HepG2 (cell line): ENCODE results near the gene OPRL1. TPM values are rescaled to one million over a fixed set of nuclear protein-coding genes. Genes with fewer than 3 reads are reported as not detected.

Experiments used
- ATAC-seq: fragments of 200-7000 bp; cut with Tn5 transposase; 3 replicates; pipeline ENCODE4 v1.9.1; 2020; ENCODE audit warnings: mild to moderate bottlenecking, moderate library complexity
- BruUV-seq: library from RNA; stranded (reverse); fragments of 400-500 nt; replicated peaks from 2 replicates; lab custom pipeline; 2021; lab: Mats Ljungman, UMichigan
- CTCF ChIA-PET: fragments of 300-600 bp; formaldehyde crosslinking; extraction: SDS; loops from one replicate; lab custom pipeline; 2021; ENCODE audit warnings: low total read pairs, inconsistent platforms, low intra/inter-chr PET ratio; lab: Yijun Ruan, JAX
- POLR2A ChIA-PET: fragments of 350-600 bp; sonication (Branson Sonifier 250); formaldehyde crosslinking; loops from one replicate; lab custom pipeline; 2020; ENCODE audit warnings: antibody characterized with exemption, inconsistent platforms; lab: Yijun Ruan, JAX
- DNase-seq: peaks from one replicate; pipeline ENCODE4 v3.0.0-alpha.2; 2015; ENCODE audit warnings: low spot score
- FAIRE-seq: peaks from 3 replicates; lab custom pipeline; 2011; peaks lifted over from hg19 to GRCh38; lab: Jason Lieb, UNC
- H2AFZ ChIP-seq: one replicate; pipeline ENCODE4 v1.6.1; 2011; ENCODE audit warnings: low read length, inconsistent platforms
- H3K27ac ChIP-seq: fragments of 300-600 bp; 3 replicates; pipeline ENCODE4 v1.8.0; 2011; ENCODE audit warnings: mixed run types, mild to moderate bottlenecking, mixed read lengths, low read length, inconsistent platforms; ENCODE audit not compliant: insufficient read depth; ENCODE audit errors: extremely low read length
- H3K27me3 ChIP-seq, 2 experiments: fragments of 200-600 bp in 1 of 2; 2 replicates in 1 of 2; 3 replicates in 1 of 2; pipeline versions ENCODE4 v1.6.0 to v1.8.0; 2011; ENCODE audit warnings: low read length in 2 of 2, mild to moderate bottlenecking in 2 of 2, moderate library complexity in 2 of 2, inconsistent platforms in 1 of 2; ENCODE audit not compliant: insufficient read depth in 2 of 2, control insufficient read depth in 1 of 2
- H3K36me3 ChIP-seq, 2 experiments: fragments of 200-600 bp in 1 of 2; replicated peaks in 1 of 2; 2 replicates in 1 of 2; 3 replicates in 1 of 2; pipeline versions ENCODE4 v1.5.1 to v1.8.0; 2011; ENCODE audit warnings: low read length in 2 of 2, inconsistent platforms in 1 of 2; ENCODE audit not compliant: insufficient read depth in 2 of 2, control insufficient read depth in 1 of 2
- H3K4me1 ChIP-seq: 2 replicates; pipeline ENCODE4 v1.5.1; 2012; ENCODE audit warnings: low read length, inconsistent platforms; ENCODE audit not compliant: insufficient read depth
- H3K4me2 ChIP-seq: 2 replicates; pipeline ENCODE4 v1.6.0; 2011; ENCODE audit warnings: low read depth, low read length, inconsistent platforms
- H3K4me3 ChIP-seq, 3 experiments: fragments of 200-600 bp in 1 of 3; sonication (generic), shearing (Covaris generic) in 1 of 3; replicated peaks in 1 of 3; 2 replicates each; pipeline ENCODE4 v1.5.1; 2011 to 2016; ENCODE audit warnings: low read length in 3 of 3, inconsistent platforms in 2 of 3, low read depth in 2 of 3, mild to moderate bottlenecking in 2 of 3, control low read depth in 1 of 3, mixed read lengths in 1 of 3; ENCODE audit not compliant: insufficient read depth in 1 of 3
- H3K79me2 ChIP-seq: one replicate; pipeline ENCODE4 v1.6.1; 2011; ENCODE audit warnings: low read length, inconsistent platforms; ENCODE audit not compliant: insufficient read depth
- H3K9ac ChIP-seq: 2 replicates; pipeline ENCODE4 v1.6.0; 2011; ENCODE audit warnings: mild to moderate bottlenecking, low read depth, low read length, inconsistent platforms; ENCODE audit not compliant: insufficient read depth
- H3K9me3 ChIP-seq: 2 replicates; pipeline ENCODE4 v1.5.1; 2012; ENCODE audit warnings: mild to moderate bottlenecking, low read length
- H4K20me1 ChIP-seq: 2 replicates; pipeline ENCODE4 v1.6.0; 2011; ENCODE audit warnings: inconsistent platforms, mild to moderate bottlenecking, low read length, moderate library complexity; ENCODE audit not compliant: insufficient read depth
- CENPT ChIP-seq: sonication (generic); formaldehyde crosslinking; IDR thresholded peaks from 2 replicates; pipeline ENCODE4 v1.8.0; 2022; ENCODE audit warnings: low read depth, mild to moderate bottlenecking, moderate library complexity, missing genetic modification reagents
- DPF2 ChIP-seq: sonication (generic); formaldehyde crosslinking; IDR thresholded peaks from 2 replicates; pipeline ENCODE4 v1.4.0; 2020; ENCODE audit warnings: mild to moderate bottlenecking, low read depth, missing genetic modification reagents, borderline replicate concordance
- FOXA3 ChIP-seq: IDR thresholded peaks from 2 replicates; pipeline ENCODE4 v1.6.1; 2016; ENCODE audit warnings: missing genetic modification reagents, missing compliant biosample characterization
- GATAD2A ChIP-seq: IDR thresholded peaks from 2 replicates; pipeline ENCODE4 v1.6.1; 2016
- PCBP2 ChIP-seq: fragments of 200-400 bp; formaldehyde crosslinking; optimal IDR thresholded peaks from 2 replicates; pipeline ENCODE3; 2018; ENCODE audit warnings: low read length, low read depth; ENCODE audit not compliant: poor library complexity, severe bottlenecking
- PHF20 ChIP-seq: sonication (generic); formaldehyde crosslinking; IDR thresholded peaks from 2 replicates; pipeline ENCODE4 v1.5.0; 2020; ENCODE audit warnings: mild to moderate bottlenecking, missing genetic modification reagents
- SP140L ChIP-seq: sonication (generic); formaldehyde crosslinking; IDR thresholded peaks from 2 replicates; pipeline ENCODE4 v1.4.0; 2020; ENCODE audit warnings: missing genetic modification reagents, borderline replicate concordance
- SRSF1 ChIP-seq: fragments of 200-400 bp; formaldehyde crosslinking; optimal IDR thresholded peaks from 2 replicates; pipeline ENCODE3; 2017; ENCODE audit warnings: mild to moderate bottlenecking, low read depth, low read length, moderate library complexity
- TBX2 ChIP-seq: sonication (generic); formaldehyde crosslinking; IDR thresholded peaks from 2 replicates; pipeline ENCODE4 v1.5.0; 2020; ENCODE audit warnings: missing genetic modification reagents, mild to moderate bottlenecking, borderline replicate concordance
- ZNF879 ChIP-seq: sonication (generic); formaldehyde crosslinking; IDR thresholded peaks from 2 replicates; pipeline ENCODE4 v1.8.1; 2023; ENCODE audit warnings: missing genetic modification reagents
- WGBS: methylation state at CpG from one replicate; pipeline ENCODE4 v1.1.6; 2017; ENCODE audit warnings: low lambda C conversion rate; 5-methylcytosine and 5-hydroxymethylcytosine counted together
- in situ Hi-C: cut with HindIII; loops from 2 replicates; pipeline ENCODE4 v1.10.0; 2017; ENCODE audit warnings: low pct_unique_long_range_greater_than_20kb; ENCODE audit not compliant: extremely low pct_ligation_motif_present
- intact Hi-C: fragments of 100-400 bp; cut with micrococcal nuclease; formaldehyde crosslinking; loops from one replicate; pipeline ENCODE4 v1.10.0; 2022; ENCODE audit not compliant: unreplicated experiment
- polyA plus RNA-seq, 8 experiments: library from polyadenylated mRNA; depleted of rRNA in 3 of 8; stranded (reverse) in 7 of 8; unstranded in 1 of 8; fragments of >200 nt; fragmentation: Illumina TruSeq in 4 of 8; extraction: Trizol in 4 of 8; gene quantifications; 2 replicates each; pipeline versions ENCODE4 v1.2.1 to v1.2.3, GENCODE V29; 2011 to 2016; ENCODE audit warnings: low read depth in 4 of 8, missing spikeins in 1 of 8, mixed read lengths in 1 of 8; ENCODE audit not compliant: insufficient read depth in 1 of 8
- total RNA-seq, 5 experiments: library from RNA; depleted of rRNA; stranded (reverse); fragments of >200 nt; fragmentation: Illumina TruSeq; extraction: Trizol; gene quantifications; 2 replicates each; pipeline ENCODE4 v1.2.3, GENCODE V29; 2016; ENCODE audit warnings: low read depth in 1 of 5
- TF ChIP-seq, protein P1 (sequence below): sonication (generic); formaldehyde crosslinking; IDR thresholded peaks from 2 replicates; pipeline ENCODE4 v1.4.0; 2020; ENCODE audit warnings: mild to moderate bottlenecking, missing genetic modification reagents
- TF ChIP-seq, protein P2 (sequence below): IDR thresholded peaks from 2 replicates; pipeline ENCODE4 v1.4.0; 2020; ENCODE audit warnings: mild to moderate bottlenecking, missing genetic modification reagents

Gene OPRL1
- total and polyA plus RNA-seq, 2 of the 13 experiments (the other 11 are each of a cell fraction or from before 2014, with no cell fraction given): 0.35 to 0.71 TPM

DNA sequence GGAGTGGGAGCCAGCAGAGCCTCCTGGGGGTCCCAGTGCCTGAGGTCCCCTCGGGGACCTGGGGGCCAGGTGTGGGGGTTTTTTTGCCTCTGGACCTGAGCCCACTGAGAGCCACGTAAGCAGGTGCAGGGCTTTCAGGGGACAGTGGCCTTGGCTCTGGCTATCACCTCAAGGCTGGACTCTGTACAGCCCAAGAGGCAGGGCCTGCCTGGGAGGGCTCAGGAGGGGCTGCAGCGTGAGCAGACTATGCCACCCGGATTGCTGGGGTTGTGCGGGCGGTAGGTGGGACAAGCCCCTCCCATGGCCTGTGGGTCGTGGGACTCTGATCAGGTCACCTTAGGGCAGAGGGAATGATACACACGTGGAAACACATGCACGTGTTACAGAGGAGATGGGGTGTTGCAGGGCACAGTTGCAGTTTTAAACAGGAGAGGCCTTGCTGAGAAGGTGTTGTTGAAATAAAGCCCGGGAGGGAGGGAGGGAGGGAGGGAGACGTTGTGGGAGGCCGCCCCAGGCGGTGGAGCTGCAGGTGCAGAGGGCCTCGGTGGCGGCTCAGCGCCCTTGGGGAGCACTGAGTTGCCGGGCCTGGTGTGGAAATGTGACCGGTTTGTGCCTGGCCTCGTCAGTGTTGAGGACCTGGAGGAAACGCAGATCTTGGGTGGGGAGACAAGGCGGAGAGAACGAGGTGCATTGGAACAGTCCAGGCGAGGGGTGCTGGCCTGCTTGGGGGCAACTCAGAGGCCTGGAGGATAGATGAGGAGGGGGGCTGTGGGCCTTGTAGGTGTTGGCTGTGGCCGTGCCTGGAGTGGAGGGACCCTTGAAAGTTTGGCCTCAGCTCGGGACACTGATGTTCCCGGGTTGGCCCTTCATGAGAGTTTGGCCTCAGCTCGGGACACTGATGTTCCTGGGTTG lies 14.6 kb upstream of the OPRL1 start:
- intact Hi-C loops: loop anchor here (2.0 kb wide), 1 partner anchor 15 kb away; the partner anchor contains the start of gene OPRL1
- no peak for TF ChIP-seq ZNF879 (CRISPR knock-in tag)
- TF ChIP-seq PCBP2: no peak
- no peak for TF ChIP-seq SRSF1
- no peak for TF ChIP-seq CENPT (CRISPR knock-in tag)
- TF ChIP-seq, protein P1, sequence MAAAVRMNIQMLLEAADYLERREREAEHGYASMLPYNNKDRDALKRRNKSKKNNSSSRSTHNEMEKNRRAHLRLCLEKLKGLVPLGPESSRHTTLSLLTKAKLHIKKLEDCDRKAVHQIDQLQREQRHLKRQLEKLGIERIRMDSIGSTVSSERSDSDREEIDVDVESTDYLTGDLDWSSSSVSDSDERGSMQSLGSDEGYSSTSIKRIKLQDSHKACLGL (CRISPR knock-in tag): peak; percentile 71; the same call in 1 of the 2 replicates
- TF ChIP-seq PHF20: peak; percentile 51; the same call in 1 of the 2 replicates
- no peak for TF ChIP-seq SP140L (CRISPR knock-in tag)
- peak; percentile 78 for TF ChIP-seq TBX2 (CRISPR knock-in tag)
- peak; percentile 45; the same call in 1 of the 2 replicates for TF ChIP-seq GATAD2A
- TF ChIP-seq DPF2 (CRISPR knock-in tag): peak; percentile 84
- TF ChIP-seq, protein P2, sequence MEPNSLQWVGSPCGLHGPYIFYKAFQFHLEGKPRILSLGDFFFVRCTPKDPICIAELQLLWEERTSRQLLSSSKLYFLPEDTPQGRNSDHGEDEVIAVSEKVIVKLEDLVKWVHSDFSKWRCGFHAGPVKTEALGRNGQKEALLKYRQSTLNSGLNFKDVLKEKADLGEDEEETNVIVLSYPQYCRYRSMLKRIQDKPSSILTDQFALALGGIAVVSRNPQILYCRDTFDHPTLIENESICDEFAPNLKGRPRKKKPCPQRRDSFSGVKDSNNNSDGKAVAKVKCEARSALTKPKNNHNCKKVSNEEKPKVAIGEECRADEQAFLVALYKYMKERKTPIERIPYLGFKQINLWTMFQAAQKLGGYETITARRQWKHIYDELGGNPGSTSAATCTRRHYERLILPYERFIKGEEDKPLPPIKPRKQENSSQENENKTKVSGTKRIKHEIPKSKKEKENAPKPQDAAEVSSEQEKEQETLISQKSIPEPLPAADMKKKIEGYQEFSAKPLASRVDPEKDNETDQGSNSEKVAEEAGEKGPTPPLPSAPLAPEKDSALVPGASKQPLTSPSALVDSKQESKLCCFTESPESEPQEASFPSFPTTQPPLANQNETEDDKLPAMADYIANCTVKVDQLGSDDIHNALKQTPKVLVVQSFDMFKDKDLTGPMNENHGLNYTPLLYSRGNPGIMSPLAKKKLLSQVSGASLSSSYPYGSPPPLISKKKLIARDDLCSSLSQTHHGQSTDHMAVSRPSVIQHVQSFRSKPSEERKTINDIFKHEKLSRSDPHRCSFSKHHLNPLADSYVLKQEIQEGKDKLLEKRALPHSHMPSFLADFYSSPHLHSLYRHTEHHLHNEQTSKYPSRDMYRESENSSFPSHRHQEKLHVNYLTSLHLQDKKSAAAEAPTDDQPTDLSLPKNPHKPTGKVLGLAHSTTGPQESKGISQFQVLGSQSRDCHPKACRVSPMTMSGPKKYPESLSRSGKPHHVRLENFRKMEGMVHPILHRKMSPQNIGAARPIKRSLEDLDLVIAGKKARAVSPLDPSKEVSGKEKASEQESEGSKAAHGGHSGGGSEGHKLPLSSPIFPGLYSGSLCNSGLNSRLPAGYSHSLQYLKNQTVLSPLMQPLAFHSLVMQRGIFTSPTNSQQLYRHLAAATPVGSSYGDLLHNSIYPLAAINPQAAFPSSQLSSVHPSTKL (CRISPR knock-in tag): no peak; the same call in 1 of the 2 replicates
- TF ChIP-seq FOXA3 (CRISPR knock-in tag): no peak; the same call in 1 of the 2 replicates

More for the DNA sequence above, 14.6 kb upstream of the OPRL1 start:
- no peaks in the 10 kb centered on the region for H3K9me3 ChIP-seq
- in situ Hi-C loops: no loop called here
- POLR2A ChIA-PET: interaction anchor here (1.2 to 3.7 kb wide), 11 partner anchors 10 to 407 kb away, joined by 4 to 34 read pairs (median 5); partner anchors contain the start of genes C20orf204, OPRL1, PRPF6 and RGS19
- CTCF ChIA-PET: no interaction called here
- H3K4me3 ChIP-seq: peak overlapping the region; percentile 8 to 98 (median 82); a peak in 5 of 6 replicates
- H4K20me1 ChIP-seq: peaks cover 4% of the 10 kb centered on the region; the same call in 1 of the 2 replicates
- FAIRE-seq (peak; percentile 73), DNase-seq (no peak), ATAC-seq (peak; percentile 20)
- peak overlapping the region; percentile 95 for H3K4me2 ChIP-seq
- H3K4me1 ChIP-seq: peaks cover 56% of the 10 kb centered on the region
- no peak overlapping the region for H2AFZ ChIP-seq
- no TSS peak for BruUV-seq
- H3K9ac ChIP-seq: peak overlapping the region; percentile 45
- H3K79me2 ChIP-seq: no peaks in the 10 kb centered on the region
- peak overlapping the region; percentile 78 for H3K27ac ChIP-seq
- H3K36me3 ChIP-seq: no peaks in the 10 kb centered on the region
- H3K27me3 ChIP-seq: peaks cover 3 to 11% of the 10 kb centered on the region in 2 experiments; a peak in 2 of 5 replicates
- WGBS: 5% methylated on average over 25 of the region's 27 CpGs
